ENCODE measurements around the gene KAZN.

Gene KAZN

GRCh38 chr1:14598498-14599182, at the start of gene KAZN:
KAZN (plus strand) TSS chr1:14598685.
- DNase-seq (ENCODE audit: low read depth), result no peak
- H3K4me3 ChIP-seq (ENCODE audit: low read depth, low read length), result peak within 1 kb of the TSS; percentile 24
- TF ChIP-seq CTCF (IDR thresholded peaks at IDR 0.05; ENCODE audit: low read depth, low read length, missing control alignments), result no peak

- no peak overlapping the region for H3K4me3 ChIP-seq (ENCODE audit: low read depth, low read length)
- no peak for DNase-seq (ENCODE audit: low read depth)
- TF ChIP-seq CTCF (IDR thresholded peaks at IDR 0.05; ENCODE audit: low read depth, low read length, missing control alignments), result no peak
Observed at GRCh38 chr1:14549897-14550620, 48.4 kb upstream of the KAZN start.

GRCh38 chr1:14551386-14551785, 47.1 kb upstream of the KAZN start:
- DNase-seq (ENCODE audit: low read depth), result no peak
- no peak for TF ChIP-seq CTCF (IDR thresholded peaks at IDR 0.05; ENCODE audit: low read depth, low read length, missing control alignments)
- no peak overlapping the region for H3K4me3 ChIP-seq (ENCODE audit: low read depth, low read length)

GRCh38 chr1:14552246-14552965, 46.1 kb upstream of the KAZN start:
- H3K4me3 ChIP-seq (ENCODE audit: low read depth, low read length), result no peak overlapping the region
- TF ChIP-seq CTCF (IDR thresholded peaks at IDR 0.05; ENCODE audit: low read depth, low read length, missing control alignments), result no peak
- DNase-seq (ENCODE audit: low read depth), result no peak

- DNase-seq (ENCODE audit: low read depth), result no peak
- no peak for TF ChIP-seq CTCF (IDR thresholded peaks at IDR 0.05; ENCODE audit: low read depth, low read length, missing control alignments)
- no peak overlapping the region for H3K4me3 ChIP-seq (ENCODE audit: low read depth, low read length)
Observed at GRCh38 chr1:14553711-14554110, 44.8 kb upstream of the KAZN start.

GRCh38 chr1:14555091-14555490, 43.4 kb upstream of the KAZN start:
- DNase-seq (ENCODE audit: low read depth), result no peak
- H3K4me3 ChIP-seq (ENCODE audit: low read depth, low read length), result no peak overlapping the region
- no peak for TF ChIP-seq CTCF (IDR thresholded peaks at IDR 0.05; ENCODE audit: low read depth, low read length, missing control alignments)

Data from GM12864 (cell line).